SU-DHL-6 (cell line): ENCODE results near the gene PPP2R2C.

Experiments used
- CTCF ChIP-seq: fragments of 200-600 bp; sonication (generic); IDR thresholded peaks from one replicate; pipeline ENCODE4 v1.5.1; 2017; ENCODE audit warnings: antibody characterized with exemption, mild to moderate bottlenecking, low read length, moderate library complexity; ENCODE audit not compliant: insufficient read depth, poor library complexity, severe bottlenecking
- EZH2phosphoT487 ChIP-seq: fragments of 200-600 bp; sonication (generic), shearing (Covaris generic); conservative IDR thresholded peaks from 2 replicates; pipeline ENCODE4 v1.6.1; 2018; ENCODE audit warnings: mild to moderate bottlenecking, antibody characterized with exemption, low read length, moderate library complexity, mixed read lengths

GRCh38 chr4:6501171-6501570 is 28.8 kb upstream of the PPP2R2C start:
- no peak for TF ChIP-seq CTCF
- no peak for TF ChIP-seq EZH2phosphoT487
